Measurements from ENCODE around the gene KIFAP3.

The KIFAP3 gene

DNA sequence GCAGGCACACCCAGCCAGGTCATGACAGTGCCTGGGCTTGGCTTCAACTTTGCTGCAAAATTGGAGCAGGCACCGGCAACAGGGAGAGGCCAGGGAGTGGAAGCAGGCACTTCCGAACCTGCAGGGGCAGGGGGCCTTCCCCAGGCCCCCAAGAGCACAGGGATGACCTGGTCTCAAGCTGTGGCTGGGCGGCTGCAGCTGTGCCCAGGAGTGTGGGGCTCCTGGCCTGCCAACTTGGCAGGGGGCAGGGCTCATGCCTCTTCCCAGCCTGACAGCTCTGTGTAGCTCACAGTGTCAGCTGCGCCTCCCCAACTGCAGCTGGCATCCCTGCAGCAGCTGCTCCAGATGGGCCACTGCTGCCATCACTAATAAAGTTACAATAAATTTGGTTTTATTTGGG is 129.3 kb downstream of the KIFAP3 start:
- TF ChIP-seq TAF1 (IDR thresholded peaks at IDR 0.05; ENCODE audit: low read depth), result no peak
- TF ChIP-seq FOXM1 (IDR thresholded peaks at IDR 0.05; ENCODE audit: borderline replicate concordance, low read depth), result no peak
- no peak for TF ChIP-seq EP300 (IDR thresholded peaks at IDR 0.05; ENCODE audit: borderline replicate concordance)
- TF ChIP-seq, protein P1, sequence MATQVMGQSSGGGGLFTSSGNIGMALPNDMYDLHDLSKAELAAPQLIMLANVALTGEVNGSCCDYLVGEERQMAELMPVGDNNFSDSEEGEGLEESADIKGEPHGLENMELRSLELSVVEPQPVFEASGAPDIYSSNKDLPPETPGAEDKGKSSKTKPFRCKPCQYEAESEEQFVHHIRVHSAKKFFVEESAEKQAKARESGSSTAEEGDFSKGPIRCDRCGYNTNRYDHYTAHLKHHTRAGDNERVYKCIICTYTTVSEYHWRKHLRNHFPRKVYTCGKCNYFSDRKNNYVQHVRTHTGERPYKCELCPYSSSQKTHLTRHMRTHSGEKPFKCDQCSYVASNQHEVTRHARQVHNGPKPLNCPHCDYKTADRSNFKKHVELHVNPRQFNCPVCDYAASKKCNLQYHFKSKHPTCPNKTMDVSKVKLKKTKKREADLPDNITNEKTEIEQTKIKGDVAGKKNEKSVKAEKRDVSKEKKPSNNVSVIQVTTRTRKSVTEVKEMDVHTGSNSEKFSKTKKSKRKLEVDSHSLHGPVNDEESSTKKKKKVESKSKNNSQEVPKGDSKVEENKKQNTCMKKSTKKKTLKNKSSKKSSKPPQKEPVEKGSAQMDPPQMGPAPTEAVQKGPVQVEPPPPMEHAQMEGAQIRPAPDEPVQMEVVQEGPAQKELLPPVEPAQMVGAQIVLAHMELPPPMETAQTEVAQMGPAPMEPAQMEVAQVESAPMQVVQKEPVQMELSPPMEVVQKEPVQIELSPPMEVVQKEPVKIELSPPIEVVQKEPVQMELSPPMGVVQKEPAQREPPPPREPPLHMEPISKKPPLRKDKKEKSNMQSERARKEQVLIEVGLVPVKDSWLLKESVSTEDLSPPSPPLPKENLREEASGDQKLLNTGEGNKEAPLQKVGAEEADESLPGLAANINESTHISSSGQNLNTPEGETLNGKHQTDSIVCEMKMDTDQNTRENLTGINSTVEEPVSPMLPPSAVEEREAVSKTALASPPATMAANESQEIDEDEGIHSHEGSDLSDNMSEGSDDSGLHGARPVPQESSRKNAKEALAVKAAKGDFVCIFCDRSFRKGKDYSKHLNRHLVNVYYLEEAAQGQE (IDR thresholded peaks at IDR 0.05; ENCODE audit: low read depth), result no peak
- TF ChIP-seq CREB1 (IDR thresholded peaks at IDR 0.05; ENCODE audit: low read depth), result no peak
- no peak for TF ChIP-seq EGR1 (IDR thresholded peaks at IDR 0.05)
- TF ChIP-seq RAD21 (IDR thresholded peaks at IDR 0.05; ENCODE audit: low read depth), result no peak
- no peak for TF ChIP-seq TCF12 (IDR thresholded peaks at IDR 0.05; ENCODE audit: low read depth)
- TF ChIP-seq NFIC (IDR thresholded peaks at IDR 0.05), result no peak
- TF ChIP-seq YY1 (IDR thresholded peaks at IDR 0.05; ENCODE audit: low read depth), result no peak
- TF ChIP-seq, protein P2, sequence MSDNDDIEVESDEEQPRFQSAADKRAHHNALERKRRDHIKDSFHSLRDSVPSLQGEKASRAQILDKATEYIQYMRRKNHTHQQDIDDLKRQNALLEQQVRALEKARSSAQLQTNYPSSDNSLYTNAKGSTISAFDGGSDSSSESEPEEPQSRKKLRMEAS (IDR thresholded peaks at IDR 0.05), result no peak

DNA sequence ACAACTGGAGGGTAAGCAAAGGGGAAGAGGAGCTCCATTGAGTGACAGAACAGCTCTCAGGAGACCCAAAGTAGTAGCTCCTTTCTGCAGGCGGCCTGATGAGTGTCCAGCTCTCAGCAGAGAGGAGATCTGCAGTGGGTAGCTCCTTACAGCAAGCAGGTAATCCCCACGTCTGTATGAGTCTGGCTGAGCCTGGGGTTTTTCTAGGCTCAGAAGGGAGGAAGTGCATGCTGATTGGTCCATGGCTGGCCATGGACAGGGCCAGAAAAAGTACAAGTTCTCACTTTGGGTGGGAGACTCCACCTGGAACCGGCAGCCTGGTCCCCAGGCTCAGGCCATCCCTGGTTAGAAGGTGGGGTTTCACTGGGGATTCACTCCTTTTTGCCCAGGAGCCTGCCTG is 129.9 kb downstream of the KIFAP3 start:
- TF ChIP-seq, protein P2 (IDR thresholded peaks at IDR 0.05), result no peak
- TF ChIP-seq TCF12 (IDR thresholded peaks at IDR 0.05; ENCODE audit: low read depth), result no peak
- TF ChIP-seq EGR1 (IDR thresholded peaks at IDR 0.05), result no peak
- TF ChIP-seq, protein P3, sequence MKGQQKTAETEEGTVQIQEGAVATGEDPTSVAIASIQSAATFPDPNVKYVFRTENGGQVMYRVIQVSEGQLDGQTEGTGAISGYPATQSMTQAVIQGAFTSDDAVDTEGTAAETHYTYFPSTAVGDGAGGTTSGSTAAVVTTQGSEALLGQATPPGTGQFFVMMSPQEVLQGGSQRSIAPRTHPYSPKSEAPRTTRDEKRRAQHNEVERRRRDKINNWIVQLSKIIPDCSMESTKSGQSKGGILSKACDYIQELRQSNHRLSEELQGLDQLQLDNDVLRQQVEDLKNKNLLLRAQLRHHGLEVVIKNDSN (IDR thresholded peaks at IDR 0.05), result no peak
- no peak for TF ChIP-seq EP300 (IDR thresholded peaks at IDR 0.05; ENCODE audit: borderline replicate concordance)
- no peak for TF ChIP-seq TAF1 (IDR thresholded peaks at IDR 0.05; ENCODE audit: low read depth)
- no peak for TF ChIP-seq RAD21 (IDR thresholded peaks at IDR 0.05; ENCODE audit: low read depth)
- no peak for TF ChIP-seq NFIC (IDR thresholded peaks at IDR 0.05)
- TF ChIP-seq YY1 (IDR thresholded peaks at IDR 0.05; ENCODE audit: low read depth), result no peak
- no peak for TF ChIP-seq FOXM1 (IDR thresholded peaks at IDR 0.05; ENCODE audit: borderline replicate concordance, low read depth)
- TF ChIP-seq CREB1 (IDR thresholded peaks at IDR 0.05; ENCODE audit: low read depth), result no peak

DNA sequence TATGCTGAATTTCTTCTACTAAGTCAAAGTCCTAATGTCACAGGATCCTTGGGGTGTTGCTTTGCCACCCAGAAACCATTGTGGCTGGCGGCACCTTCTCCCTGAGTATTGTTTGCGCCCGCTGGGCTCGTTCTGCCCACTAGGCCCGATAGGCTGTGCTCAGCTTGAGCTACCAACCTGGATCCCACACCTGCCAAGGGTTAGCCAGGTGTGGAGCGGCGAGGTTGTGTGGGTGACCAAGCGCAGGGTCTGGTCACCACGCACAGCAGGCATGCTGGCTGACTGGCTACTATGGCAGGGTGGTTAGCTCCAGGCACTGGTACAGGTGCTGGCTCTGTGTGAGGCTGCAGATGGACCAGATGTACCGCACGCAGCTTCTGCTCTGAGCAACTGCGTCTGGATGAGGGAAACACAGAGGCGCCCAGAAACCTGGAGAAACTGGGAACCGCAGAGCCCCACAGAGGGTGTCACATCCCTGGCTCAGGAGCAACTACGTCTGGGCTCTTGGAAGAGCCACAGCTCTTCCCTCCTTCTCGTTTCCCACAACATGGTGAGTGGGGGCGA is 130.4 kb downstream of the KIFAP3 start:
- TF ChIP-seq NFIC (IDR thresholded peaks at IDR 0.05), result no peak
- no peak for TF ChIP-seq TEAD4 (IDR thresholded peaks at IDR 0.05)
- TF ChIP-seq TAF1 (IDR thresholded peaks at IDR 0.05; ENCODE audit: low read depth), result no peak
- TF ChIP-seq, protein P3 (IDR thresholded peaks at IDR 0.05), result no peak
- TF ChIP-seq CEBPB (IDR thresholded peaks at IDR 0.05), result no peak
- TF ChIP-seq CREB1 (IDR thresholded peaks at IDR 0.05; ENCODE audit: low read depth), result no peak
- TF ChIP-seq EGR1 (IDR thresholded peaks at IDR 0.05), result no peak
- TF ChIP-seq, protein P2 (IDR thresholded peaks at IDR 0.05), result no peak
- TF ChIP-seq YY1 (IDR thresholded peaks at IDR 0.05; ENCODE audit: low read depth), result no peak
- TF ChIP-seq FOXM1 (IDR thresholded peaks at IDR 0.05; ENCODE audit: borderline replicate concordance, low read depth), result no peak
- TF ChIP-seq, protein P1 (IDR thresholded peaks at IDR 0.05; ENCODE audit: low read depth), result no peak
- TF ChIP-seq ZBTB7A (IDR thresholded peaks at IDR 0.05; ENCODE audit: low read depth), result no peak

DNA sequence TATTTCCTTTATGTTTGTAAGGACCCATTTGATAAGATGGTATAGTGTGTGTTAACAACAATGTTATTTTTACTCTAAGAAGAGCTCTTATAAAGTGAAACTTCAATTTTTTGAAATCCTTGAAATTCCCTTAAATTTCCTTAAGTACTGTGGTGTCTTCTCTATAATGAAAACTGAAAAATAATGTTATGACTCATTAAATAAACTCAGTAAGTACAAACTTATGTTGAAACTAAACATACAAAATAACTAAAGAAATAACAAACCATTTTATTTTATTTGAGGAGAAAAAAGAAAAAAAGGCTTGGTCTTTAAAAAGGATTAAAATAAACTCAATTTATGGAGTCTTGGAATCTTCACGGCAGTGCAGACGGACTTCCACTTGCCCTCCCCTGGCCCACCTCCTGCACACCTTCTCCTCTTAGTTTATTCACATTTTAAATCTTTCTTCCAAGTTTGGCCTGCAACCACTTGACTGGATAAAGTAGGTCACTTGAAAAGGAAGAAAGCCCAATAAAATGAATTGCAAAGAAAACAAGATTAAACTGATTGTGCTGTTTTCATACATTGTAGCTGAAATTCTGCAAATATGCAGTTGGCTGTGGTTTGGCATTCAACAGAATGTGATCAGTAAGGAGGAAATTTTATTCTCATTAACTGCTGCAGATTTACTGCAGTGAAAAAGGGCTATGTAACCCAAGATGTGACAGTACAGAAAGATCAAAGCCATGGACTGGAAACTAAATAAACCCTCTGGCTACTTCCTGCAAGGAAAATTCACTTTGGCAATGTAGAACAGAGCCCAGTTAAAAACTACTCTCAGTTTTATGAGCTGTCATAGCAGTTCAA is 132.3 kb downstream of the KIFAP3 start:
- TF ChIP-seq, protein P2 (IDR thresholded peaks at IDR 0.05), result no peak
- TF ChIP-seq CEBPB (IDR thresholded peaks at IDR 0.05) (no peak), ZBTB7A (IDR thresholded peaks at IDR 0.05; ENCODE audit: low read depth) (no peak), EP300 (IDR thresholded peaks at IDR 0.05; ENCODE audit: borderline replicate concordance) (no peak), FOXM1 (IDR thresholded peaks at IDR 0.05; ENCODE audit: borderline replicate concordance, low read depth) (no peak), TEAD4 (IDR thresholded peaks at IDR 0.05) (no peak), TAF1 (IDR thresholded peaks at IDR 0.05; ENCODE audit: low read depth) (no peak), RAD21 (IDR thresholded peaks at IDR 0.05; ENCODE audit: low read depth) (no peak), NFIC (IDR thresholded peaks at IDR 0.05) (no peak)
- TF ChIP-seq, protein P1 (IDR thresholded peaks at IDR 0.05; ENCODE audit: low read depth), result no peak

All from Ishikawa (cell line).